ENCODE data around the gene CHN1. TPM values are rescaled to one million over a fixed set of nuclear protein-coding genes. Genes with fewer than 3 reads are reported as not detected.

Gene CHN1
- total RNA-seq, 2 experiments from 2014 or later = 5.3 to 5.6 TPM

- no peaks in the 10 kb centered on the region for H3K27me3 Mint-ChIP-seq
- POLR2A ChIA-PET = no interaction called here
Observed at GRCh38 chr2:174764280-174765255, 240.6 kb downstream of the CHN1 start, which contains the start of gene CHRNA1. CHRNA1 (minus strand) TSS chr2:174764472; CDS start chr2:174764394, 78 bp downstream.

GRCh38 chr2:174763780-174764179, 241.4 kb downstream of the CHN1 start:
- no peaks in the 10 kb centered on the region for H3K9me3 ChIP-seq (ENCODE audit: control insufficient read depth in 1 of 2, insufficient read depth in 1 of 2, low read length in 2 of 2)
- no peak for DNase-seq
- intact Hi-C loops (cut with DNase I, micrococcal nuclease) = no loop called here
- POLR2A ChIA-PET = interaction anchor here (0.7 kb wide), 1 partner anchor 35 kb away, joined by 4 read pairs; no protein-coding TSS in a partner anchor
- CTCF ChIA-PET = no interaction called here
- H3K4me3 Mint-ChIP-seq = no peak overlapping the region
- no peaks in the 10 kb centered on the region for H3K36me3 Mint-ChIP-seq (ENCODE audit: low read depth)
- no peaks in the 10 kb centered on the region for H3K27me3 ChIP-seq (ENCODE audit: control insufficient read depth in 1 of 2, insufficient read depth in 2 of 2, low read length in 2 of 2)
- TF ChIP-seq CTCF (IDR thresholded peaks at IDR 0.05) = no peak
- H3K27ac ChIP-seq (ENCODE audit: low read depth in 1 of 2, low read length in 2 of 2) = no peak overlapping the region
- H3K27me3 Mint-ChIP-seq = no peaks in the 10 kb centered on the region
- no peaks in the 10 kb centered on the region for H3K36me3 ChIP-seq (ENCODE audit: insufficient read depth, low read length)
- no peak for ATAC-seq (ENCODE audit: poor library complexity)
- no peaks in the 10 kb centered on the region for H3K9me3 Mint-ChIP-seq
- H3K4me1 ChIP-seq (ENCODE audit: insufficient read depth, low read length) = no peaks in the 10 kb centered on the region
- H3K4me3 ChIP-seq (ENCODE audit: low read length) = no peak overlapping the region
- no peak overlapping the region for H3K27ac Mint-ChIP-seq
- peaks cover 8% of the 10 kb centered on the region for H3K4me1 Mint-ChIP-seq (ENCODE audit: low read depth)

More at GRCh38 chr2:174764280-174765255, 240.6 kb downstream of the CHN1 start, which contains the start of gene CHRNA1:
- no peak within 1 kb of the TSS for H3K4me3 Mint-ChIP-seq
- Histone ChIP-seq H3K4me1 (ENCODE audit: insufficient read depth, low read length) (no peaks in the 10 kb centered on the region), H3K4me3 (ENCODE audit: low read length) (no peak within 1 kb of the TSS), H3K27me3 (ENCODE audit: control insufficient read depth in 1 of 2, insufficient read depth in 2 of 2, low read length in 2 of 2) (no peaks in the 10 kb centered on the region), H3K36me3 (ENCODE audit: insufficient read depth, low read length) (no peaks in the 10 kb centered on the region), H3K9me3 (ENCODE audit: control insufficient read depth in 1 of 2, insufficient read depth in 1 of 2, low read length in 2 of 2) (no peaks in the 10 kb centered on the region), H3K27ac (ENCODE audit: low read depth in 1 of 2, low read length in 2 of 2) (no peak within 1 kb of the TSS)
- CTCF ChIA-PET = no interaction called here
- no peaks in the 10 kb centered on the region for H3K9me3 Mint-ChIP-seq
- intact Hi-C loops (cut with DNase I, micrococcal nuclease) = no loop called here
- DNase-seq = no peak
- ATAC-seq (ENCODE audit: poor library complexity) = no peak
- H3K36me3 Mint-ChIP-seq (ENCODE audit: low read depth) = no peaks in the 10 kb centered on the region
- H3K27ac Mint-ChIP-seq = no peak within 1 kb of the TSS
- TF ChIP-seq CTCF (IDR thresholded peaks at IDR 0.05) = no peak
- H3K4me1 Mint-ChIP-seq (ENCODE audit: low read depth) = peaks cover 8% of the 10 kb centered on the region

- ChIA-PET CTCF (no interaction called here), POLR2A (interaction anchor here (0.9 kb wide), 1 partner anchor 13 kb away, joined by 5 read pairs; no protein-coding TSS in a partner anchor)
- TF ChIP-seq CTCF (IDR thresholded peaks at IDR 0.05) = no peak
- Mint-ChIP-seq H3K9me3 (no peaks in the 10 kb centered on the region), H3K4me1 (ENCODE audit: low read depth) (peaks cover 8% of the 10 kb centered on the region), H3K4me3 (no peak overlapping the region), H3K27ac (no peak overlapping the region), H3K36me3 (ENCODE audit: low read depth) (no peaks in the 10 kb centered on the region), H3K27me3 (no peaks in the 10 kb centered on the region)
- DNase-seq = no peak
- Histone ChIP-seq H3K27ac (ENCODE audit: low read depth in 1 of 2, low read length in 2 of 2) (no peak overlapping the region), H3K4me1 (ENCODE audit: insufficient read depth, low read length) (no peaks in the 10 kb centered on the region), H3K4me3 (ENCODE audit: low read length) (no peak overlapping the region), H3K27me3 (ENCODE audit: control insufficient read depth in 1 of 2, insufficient read depth in 2 of 2, low read length in 2 of 2) (no peaks in the 10 kb centered on the region), H3K36me3 (ENCODE audit: insufficient read depth, low read length) (no peaks in the 10 kb centered on the region), H3K9me3 (ENCODE audit: control insufficient read depth in 1 of 2, insufficient read depth in 1 of 2, low read length in 2 of 2) (no peaks in the 10 kb centered on the region)
- ATAC-seq (ENCODE audit: poor library complexity) = no peak
- intact Hi-C loops (cut with DNase I, micrococcal nuclease) = no loop called here
Observed at GRCh38 chr2:174762464-174762863, 242.7 kb downstream of the CHN1 start.

Data from CD4-positive, alpha-beta T cell (primary cell).